ENCODE results near the gene LITAFD. TPM values are rescaled to one million over a fixed set of nuclear protein-coding genes. Genes with fewer than 3 reads are reported as not detected.
A peak's percentile ranks its signal among the peaks of the same experiment; 100 is the strongest.
"Not testable (repeated sequence)": the region's sequence is repeated elsewhere in the genome, so short reads cannot be mapped to it uniquely, and the experiment has no call there.

The LITAFD gene
- total and polyA plus RNA-seq, 9 donors, result not detected

GRCh38 chr16:8865145-8865882 is 16.8 kb upstream of the LITAFD start:
- DNase-seq, result no peak
- 71% methylated on average over 3 of the region's 14 CpGs for WGBS (ENCODE audit: insufficient coverage)
- H3K27ac ChIP-seq (ENCODE audit: low read length), result peak overlapping the region; percentile 83
- H3K36me3 ChIP-seq (ENCODE audit: control insufficient read depth, insufficient read depth, low read length), result peaks cover 6% of the 10 kb centered on the region
- H3K27me3 ChIP-seq (ENCODE audit: control insufficient read depth, insufficient read depth, low read length), result no peaks in the 10 kb centered on the region
- H3K4me3 ChIP-seq (ENCODE audit: low read length), result no peak overlapping the region
- no peaks in the 10 kb centered on the region for H3K9me3 ChIP-seq (replicated peaks; ENCODE audit: control insufficient read depth, low read depth, low read length)
- peaks cover 72% of the 10 kb centered on the region for H3K4me1 ChIP-seq (ENCODE audit: control insufficient read depth, insufficient read depth, low read length)

GRCh38 chr16:8866118-8866883 is 15.8 kb upstream of the LITAFD start:
- Histone ChIP-seq H3K27ac (ENCODE audit: low read length) (peak overlapping the region; percentile 83), H3K4me1 (ENCODE audit: control insufficient read depth, insufficient read depth, low read length) (peaks cover 69% of the 10 kb centered on the region), H3K4me3 (ENCODE audit: low read length) (peak overlapping the region; percentile 82), H3K36me3 (ENCODE audit: control insufficient read depth, insufficient read depth, low read length) (peaks cover 6% of the 10 kb centered on the region), H3K27me3 (ENCODE audit: control insufficient read depth, insufficient read depth, low read length) (no peaks in the 10 kb centered on the region), H3K9me3 (replicated peaks; ENCODE audit: control insufficient read depth, low read depth, low read length) (no peaks in the 10 kb centered on the region)
- WGBS (ENCODE audit: insufficient coverage), result 11% methylated on average over 20 of the region's 30 CpGs
- DNase-seq, result peak; percentile 89

GRCh38 chr16:8866884-8867215 is 15.3 kb upstream of the LITAFD start:
- Histone ChIP-seq H3K9me3 (replicated peaks; ENCODE audit: control insufficient read depth, low read depth, low read length) (no peaks in the 10 kb centered on the region), H3K36me3 (ENCODE audit: control insufficient read depth, insufficient read depth, low read length) (peaks cover 6% of the 10 kb centered on the region), H3K4me3 (ENCODE audit: low read length) (peak overlapping the region; percentile 82), H3K27me3 (ENCODE audit: control insufficient read depth, insufficient read depth, low read length) (no peaks in the 10 kb centered on the region), H3K27ac (ENCODE audit: low read length) (peak overlapping the region; percentile 83), H3K4me1 (ENCODE audit: control insufficient read depth, insufficient read depth, low read length) (peaks cover 64% of the 10 kb centered on the region)
- no peak for DNase-seq
- WGBS (ENCODE audit: insufficient coverage), result 1% methylated on average over 15 of the region's 16 CpGs

- H3K27me3 ChIP-seq (ENCODE audit: control insufficient read depth, insufficient read depth, low read length), result no peaks in the 10 kb centered on the region
- WGBS (ENCODE audit: insufficient coverage), result 2% methylated on average over 32 of the region's 35 CpGs
- peak; percentile 59 for DNase-seq
- peaks cover 3% of the 10 kb centered on the region for H3K36me3 ChIP-seq (ENCODE audit: control insufficient read depth, insufficient read depth, low read length)
- peak overlapping the region; percentile 83 for H3K27ac ChIP-seq (ENCODE audit: low read length)
- no peaks in the 10 kb centered on the region for H3K9me3 ChIP-seq (replicated peaks; ENCODE audit: control insufficient read depth, low read depth, low read length)
- peaks cover 59% of the 10 kb centered on the region for H3K4me1 ChIP-seq (ENCODE audit: control insufficient read depth, insufficient read depth, low read length)
- H3K4me3 ChIP-seq (ENCODE audit: low read length), result peak overlapping the region; percentile 82
Observed at GRCh38 chr16:8867216-8867931, 14.8 kb upstream of the LITAFD start.

GRCh38 chr16:8867932-8868415 is 14.2 kb upstream of the LITAFD start:
- H3K4me3 ChIP-seq (ENCODE audit: low read length), result peak overlapping the region; percentile 82
- peak overlapping the region; percentile 83 for H3K27ac ChIP-seq (ENCODE audit: low read length)
- peaks cover 53% of the 10 kb centered on the region for H3K4me1 ChIP-seq (ENCODE audit: control insufficient read depth, insufficient read depth, low read length)
- H3K9me3 ChIP-seq (replicated peaks; ENCODE audit: control insufficient read depth, low read depth, low read length), result no peaks in the 10 kb centered on the region
- no peak for DNase-seq
- WGBS (ENCODE audit: insufficient coverage), result 0% methylated on average over 13 of the region's 16 CpGs
- peaks cover 2% of the 10 kb centered on the region for H3K36me3 ChIP-seq (ENCODE audit: control insufficient read depth, insufficient read depth, low read length)
- no peaks in the 10 kb centered on the region for H3K27me3 ChIP-seq (ENCODE audit: control insufficient read depth, insufficient read depth, low read length)

- peaks cover 2% of the 10 kb centered on the region for H3K36me3 ChIP-seq (ENCODE audit: control insufficient read depth, insufficient read depth, low read length)
- peak within 1 kb of the TSS; percentile 96 for H3K27ac ChIP-seq (ENCODE audit: low read length)
- H3K4me3 ChIP-seq (ENCODE audit: low read length), result peak within 1 kb of the TSS; percentile 82
- peak; percentile 97 for DNase-seq
- no peaks in the 10 kb centered on the region for H3K27me3 ChIP-seq (ENCODE audit: control insufficient read depth, insufficient read depth, low read length)
- no peaks in the 10 kb centered on the region for H3K9me3 ChIP-seq (replicated peaks; ENCODE audit: control insufficient read depth, low read depth, low read length)
- H3K4me1 ChIP-seq (ENCODE audit: control insufficient read depth, insufficient read depth, low read length), result peaks cover 47% of the 10 kb centered on the region
- WGBS (ENCODE audit: insufficient coverage), result under 1% methylated on average over 74 of the region's 83 CpGs
Observed at GRCh38 chr16:8868416-8869211, 13.5 kb upstream of the LITAFD start, which contains the start of gene CARHSP1. Gene CARHSP1, minus strand, starts transcription at chr16:8869006. Its CDS starts 9,678 bp downstream, at chr16:8859328.

GRCh38 chr16:8869212-8869987 is 12.8 kb upstream of the LITAFD start:
- Histone ChIP-seq H3K36me3 (ENCODE audit: control insufficient read depth, insufficient read depth, low read length) (no peaks in the 10 kb centered on the region), H3K27me3 (ENCODE audit: control insufficient read depth, insufficient read depth, low read length) (no peaks in the 10 kb centered on the region), H3K9me3 (replicated peaks; ENCODE audit: control insufficient read depth, low read depth, low read length) (no peaks in the 10 kb centered on the region), H3K27ac (ENCODE audit: low read length) (peak overlapping the region; percentile 57), H3K4me3 (ENCODE audit: low read length) (peak overlapping the region; percentile 50), H3K4me1 (ENCODE audit: control insufficient read depth, insufficient read depth, low read length) (peaks cover 39% of the 10 kb centered on the region)
- DNase-seq, result no peak
- WGBS (ENCODE audit: insufficient coverage), result 20% methylated on average over 27 of the region's 37 CpGs

GRCh38 chr16:8869988-8870241 is 12.2 kb upstream of the LITAFD start:
- not testable (repeated sequence) for H3K4me3 ChIP-seq (ENCODE audit: low read length); H3K36me3 ChIP-seq (ENCODE audit: control insufficient read depth, insufficient read depth, low read length); DNase-seq; H3K27ac ChIP-seq (ENCODE audit: low read length); H3K9me3 ChIP-seq (replicated peaks; ENCODE audit: control insufficient read depth, low read depth, low read length); H3K27me3 ChIP-seq (ENCODE audit: control insufficient read depth, insufficient read depth, low read length)
- peaks cover 34% of the 10 kb centered on the region for H3K4me1 ChIP-seq (ENCODE audit: control insufficient read depth, insufficient read depth, low read length)
- WGBS (ENCODE audit: insufficient coverage), result 96% methylated on average over 10 of the region's 10 CpGs

- Histone ChIP-seq H3K36me3 (ENCODE audit: control insufficient read depth, insufficient read depth, low read length) (no peaks in the 10 kb centered on the region), H3K4me3 (ENCODE audit: low read length) (no peak overlapping the region), H3K27me3 (ENCODE audit: control insufficient read depth, insufficient read depth, low read length) (no peaks in the 10 kb centered on the region), H3K9me3 (replicated peaks; ENCODE audit: control insufficient read depth, low read depth, low read length) (no peaks in the 10 kb centered on the region), H3K4me1 (ENCODE audit: control insufficient read depth, insufficient read depth, low read length) (peaks cover 13% of the 10 kb centered on the region), H3K27ac (ENCODE audit: low read length) (no peak overlapping the region)
- WGBS (ENCODE audit: insufficient coverage), result 95% methylated on average over 5 of the region's 5 CpGs
- no peak for DNase-seq
Observed at GRCh38 chr16:8872071-8872470, 10.1 kb upstream of the LITAFD start.
